ENCODE results near the gene ADH5.
"Not testable (repeated sequence)": the region's sequence is repeated elsewhere in the genome, so short reads cannot be mapped to it uniquely, and the experiment has no call there.

The ADH5 gene

DNA sequence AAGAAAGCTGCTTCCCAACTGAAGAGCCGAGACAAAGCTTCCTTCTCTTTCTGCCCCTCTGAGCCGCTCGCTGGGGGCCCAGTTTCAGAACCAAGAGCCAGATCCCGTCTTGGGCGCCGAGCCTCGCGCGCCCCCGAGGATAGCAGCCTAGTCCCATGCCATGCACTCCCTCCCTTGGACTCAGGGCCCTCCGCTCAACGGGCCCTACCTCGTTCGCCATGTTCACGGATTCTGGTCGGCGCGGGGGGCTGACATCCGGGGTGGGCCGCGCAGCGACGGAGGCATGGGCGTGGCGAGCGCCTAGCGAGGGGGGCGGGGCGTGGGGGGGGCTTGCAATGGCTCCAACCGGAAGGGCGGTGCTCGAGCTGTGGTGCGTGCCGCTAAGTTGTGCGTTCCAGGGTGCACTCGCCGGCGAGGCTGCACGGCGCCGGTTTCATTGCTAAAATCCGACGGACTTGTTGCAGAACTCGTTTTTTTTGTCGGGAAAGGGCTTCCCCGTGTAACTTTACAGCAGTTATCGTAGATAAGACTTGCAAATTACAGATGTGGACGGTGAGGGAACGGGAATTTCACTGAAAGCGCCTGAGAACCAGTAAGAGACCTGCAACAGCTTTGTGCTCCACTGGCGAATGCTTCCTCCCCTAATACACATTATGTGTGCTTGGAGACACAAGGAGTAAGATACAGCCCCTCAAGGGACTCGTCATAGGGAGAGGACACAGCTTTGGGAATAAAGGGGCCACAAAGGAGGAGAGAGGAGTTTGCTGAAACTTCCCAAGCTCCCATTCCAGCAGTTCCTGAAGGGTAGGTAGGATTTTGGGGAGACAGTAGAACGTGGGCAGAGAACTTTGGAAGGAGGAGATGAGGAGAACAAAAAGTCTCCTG, at the start of gene ADH5:
ADH5 (minus strand) TSS at position 308 of the 885 bp plus-strand sequence; CDS start at position 220, 88 bp downstream.
- peak; percentile 82 for DNase-seq

DNA sequence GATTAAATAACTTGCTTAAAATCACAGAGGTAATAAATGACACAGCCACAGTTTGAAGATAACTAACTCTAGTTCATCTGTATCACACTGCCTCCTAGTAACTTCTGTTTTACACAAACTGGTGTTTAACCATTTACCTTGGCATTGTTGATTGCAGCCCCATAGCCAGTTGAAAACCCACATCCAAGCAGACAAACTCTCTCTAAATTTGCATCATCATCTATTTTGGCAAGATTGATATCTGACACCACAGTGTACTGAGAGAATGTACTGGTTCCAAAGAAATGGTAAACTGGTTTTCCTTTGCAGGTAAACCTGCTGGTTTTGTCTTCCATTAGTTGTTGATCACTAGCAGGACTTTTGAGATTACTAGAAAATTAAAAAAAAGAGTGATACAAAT, 47.7 kb upstream of the ADH5 start:
- DNase-seq = no peak

DNA sequence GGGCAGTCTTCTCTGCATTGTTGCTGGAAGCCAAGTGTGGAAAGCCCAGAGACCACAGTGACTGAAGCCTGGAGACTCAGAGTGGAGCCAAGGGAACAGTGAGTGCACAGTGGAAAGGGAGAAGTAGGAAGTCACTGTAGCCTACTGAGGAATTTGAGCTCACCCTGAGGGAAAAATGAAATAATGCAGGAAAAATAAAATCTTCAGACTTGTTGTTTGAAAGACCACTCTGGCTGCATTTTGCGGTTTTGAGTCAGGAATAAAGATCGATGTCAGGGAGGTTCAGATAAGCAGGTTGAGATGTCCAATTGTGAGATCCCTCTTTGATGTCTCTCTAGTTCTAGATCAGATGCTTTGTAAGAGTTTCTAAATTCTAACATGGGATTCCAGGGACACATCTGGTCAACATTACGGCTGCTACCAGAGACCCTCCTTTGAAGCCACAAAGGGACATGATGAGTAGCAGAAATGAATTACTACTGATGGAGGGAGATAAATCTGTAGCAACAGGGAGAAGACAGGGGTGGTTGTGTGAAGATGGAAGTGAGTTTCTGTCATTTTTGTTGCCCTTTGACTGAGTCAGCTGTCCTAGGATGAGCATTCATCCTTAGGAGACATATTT, 47.1 kb upstream of the ADH5 start:
- no peak for DNase-seq

DNA sequence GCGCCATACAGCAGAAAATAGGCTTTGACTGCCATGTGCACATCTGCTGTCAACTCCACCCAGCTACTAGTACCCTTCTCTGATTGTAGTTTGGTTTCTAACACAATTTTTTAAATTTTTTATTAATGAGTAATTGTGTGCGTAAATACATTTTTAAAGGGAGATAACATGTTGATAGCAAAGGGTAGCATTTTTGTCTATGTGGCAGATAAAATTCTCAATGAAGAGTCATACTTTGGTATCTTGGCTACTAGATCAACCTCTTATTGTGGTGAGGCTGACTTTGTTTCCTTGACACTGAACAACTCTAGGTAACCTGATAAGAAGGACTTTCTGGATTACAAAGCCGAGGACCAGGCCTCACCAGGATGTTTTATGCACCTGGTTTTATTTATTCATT, 46.0 kb upstream of the ADH5 start:
- no peak for DNase-seq

DNA sequence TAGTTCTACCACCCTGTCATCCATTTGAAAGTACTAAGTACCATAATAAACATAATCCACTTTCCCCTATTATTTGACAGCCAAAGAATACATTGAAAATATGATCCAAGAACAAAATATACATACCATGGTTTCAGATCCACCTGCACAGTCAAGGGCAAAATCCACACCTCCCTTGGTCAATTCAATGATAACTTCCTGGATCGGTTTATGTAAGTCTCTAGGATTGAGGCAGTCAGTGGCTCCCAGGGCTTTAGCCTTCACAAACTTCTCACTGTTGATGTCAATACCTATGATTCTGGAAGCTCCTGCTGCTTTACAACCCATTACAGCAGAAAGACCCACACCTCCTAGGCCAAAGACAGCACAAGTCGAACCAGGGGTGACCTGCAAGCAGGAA, 42.8 kb upstream of the ADH5 start:
- no peak for DNase-seq

DNA sequence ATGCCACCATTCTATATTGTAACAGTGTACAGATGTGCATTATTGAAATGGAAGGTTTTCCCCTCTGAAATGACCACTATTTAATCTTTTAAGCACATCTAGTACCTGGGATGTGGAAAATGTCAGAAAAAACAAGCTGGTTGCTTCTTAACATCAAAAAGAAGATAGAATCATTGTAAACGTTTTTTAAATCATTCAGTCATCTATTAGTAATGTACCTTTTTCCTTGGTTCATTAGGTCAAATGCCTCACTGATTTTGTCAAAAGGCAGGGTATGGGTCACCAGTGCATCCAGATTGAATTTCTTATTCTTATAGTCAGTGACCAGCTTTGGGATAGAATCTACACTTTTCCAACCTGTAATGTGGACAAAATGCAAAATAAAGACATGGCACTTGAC, 37.8 kb upstream of the ADH5 start:
- DNase-seq = no peak

DNA sequence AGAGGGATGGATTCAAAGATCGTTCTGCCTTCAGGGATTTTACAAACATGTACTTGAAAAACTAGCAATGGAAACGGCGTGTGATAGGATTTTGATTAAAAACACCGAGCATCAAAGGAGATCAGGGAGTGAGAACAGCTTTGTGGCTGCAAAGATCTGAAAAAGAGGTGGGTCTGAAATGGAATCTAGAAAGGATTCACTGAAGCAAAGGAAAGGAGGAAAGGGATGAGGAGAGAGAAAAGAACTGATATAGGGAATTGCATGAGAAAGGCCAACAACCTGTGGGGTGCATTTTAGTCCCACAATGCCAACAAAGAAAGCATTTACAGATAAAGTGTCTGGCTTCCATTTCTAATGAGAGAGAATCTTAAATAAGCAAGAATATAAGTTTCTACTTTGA, 32.4 kb upstream of the ADH5 start:
- DNase-seq = no peak

DNA sequence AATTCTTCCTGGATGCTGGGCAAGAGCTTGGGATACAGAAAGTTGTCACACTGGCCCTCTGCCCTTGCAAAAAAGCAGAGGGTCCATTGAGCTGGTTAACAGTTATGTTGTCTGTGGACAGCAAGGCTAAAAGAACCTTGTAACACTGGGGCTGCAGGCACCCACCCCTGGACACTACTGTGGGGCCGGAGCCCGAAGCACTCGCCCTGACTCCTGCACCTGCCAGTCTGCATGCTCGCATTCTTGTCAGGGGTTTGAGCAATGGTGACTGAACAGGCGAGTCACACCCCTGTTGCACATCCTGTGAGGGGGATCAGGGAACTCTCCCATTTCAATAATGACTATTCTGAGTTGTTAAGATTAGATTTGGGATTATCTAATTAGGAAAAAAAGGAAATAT, 31.9 kb upstream of the ADH5 start:
- DNase-seq = no peak

DNA sequence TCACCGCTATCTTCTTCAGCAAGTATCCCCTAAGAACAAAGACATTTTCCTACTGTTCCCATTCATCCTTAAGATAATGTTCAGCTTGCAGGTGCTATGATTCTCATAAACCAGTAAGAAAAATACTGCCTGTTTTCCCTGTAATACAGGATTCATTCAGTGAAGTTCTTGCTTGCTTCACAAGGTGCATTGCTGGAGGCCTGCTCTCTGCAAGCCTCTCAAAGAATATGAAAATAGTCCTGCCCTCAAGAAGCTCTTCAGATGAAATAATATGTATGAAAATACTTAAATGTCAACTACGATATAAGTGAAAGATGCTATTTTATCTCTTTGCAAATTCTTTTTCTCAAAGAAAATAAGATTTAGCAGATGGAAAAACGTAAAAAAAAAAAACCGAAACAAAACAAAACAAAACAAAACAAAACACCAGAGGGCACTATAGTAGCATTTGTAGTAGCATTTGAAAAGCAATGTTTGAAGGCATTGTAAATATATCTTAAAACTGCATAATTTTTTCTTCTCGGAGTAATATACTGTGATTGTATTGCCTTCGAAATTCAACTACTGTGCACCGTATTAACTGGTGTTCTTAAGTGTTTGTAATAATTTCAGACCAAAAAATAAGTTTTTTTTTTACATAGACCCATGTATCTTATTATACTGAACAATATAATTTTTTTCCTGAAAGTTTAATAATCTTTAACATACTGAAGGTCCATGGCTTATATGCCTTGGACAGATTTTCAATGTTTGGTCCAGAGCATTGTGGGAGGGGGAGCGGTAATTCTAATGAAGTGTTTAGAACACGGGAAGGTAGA, 29.5 kb upstream of the ADH5 start:
- no peak for DNase-seq

DNA sequence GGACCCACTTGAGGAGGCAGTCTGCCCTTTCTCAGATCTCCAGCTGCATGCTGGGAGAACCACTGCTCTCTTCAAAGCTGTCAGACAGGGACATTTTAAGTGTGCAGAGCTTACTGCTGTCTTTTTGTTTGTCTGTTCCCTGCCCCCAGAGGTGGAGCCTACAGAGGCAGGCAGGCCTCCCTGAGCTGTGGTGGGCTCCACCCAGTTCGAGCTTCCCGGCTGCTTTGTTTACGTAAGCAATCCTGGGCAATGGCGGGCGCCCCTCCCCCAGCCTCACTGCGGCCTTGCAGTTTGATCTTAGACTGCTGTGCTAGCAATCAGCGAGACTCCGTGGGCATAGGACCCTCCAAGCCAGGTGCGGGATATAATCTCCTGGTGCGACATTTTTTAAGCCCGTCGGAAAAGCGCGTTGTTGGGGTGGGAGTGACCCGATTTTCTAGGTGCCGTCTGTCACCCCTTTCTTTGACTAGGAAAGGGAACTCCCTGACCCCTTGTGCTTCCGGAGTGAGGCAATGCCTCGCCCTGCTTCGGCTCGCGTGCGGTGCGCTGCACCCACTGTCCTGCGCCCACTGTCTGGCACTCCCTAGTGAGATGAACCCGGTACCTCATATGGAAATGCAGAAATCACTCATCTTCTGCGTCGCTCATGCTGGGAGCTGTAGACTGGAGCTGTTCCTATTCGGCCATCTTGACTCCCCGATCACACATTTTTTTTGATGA, 28.7 kb upstream of the ADH5 start:
- DNase-seq = not testable (repeated sequence)

DNA sequence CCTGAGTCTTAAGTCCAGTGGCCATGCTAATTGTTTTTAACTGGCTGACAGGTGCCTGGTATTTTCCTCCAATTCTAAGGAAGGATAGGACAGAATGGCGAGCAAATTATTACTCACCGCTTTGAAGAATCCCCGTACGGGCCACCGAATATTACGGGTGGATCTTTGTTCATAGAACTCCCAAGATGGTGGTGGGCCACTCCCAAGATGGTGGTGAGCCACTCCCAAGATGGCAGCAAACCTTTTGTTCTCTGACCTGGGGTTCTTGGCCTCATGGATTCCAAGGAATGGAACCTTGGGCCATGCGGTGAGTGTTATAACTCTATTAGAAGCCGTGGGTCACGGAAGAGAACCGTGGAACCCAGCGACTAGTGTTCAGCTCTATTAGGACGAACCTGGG, 20.7 kb upstream of the ADH5 start:
- not testable (repeated sequence) for DNase-seq

DNA sequence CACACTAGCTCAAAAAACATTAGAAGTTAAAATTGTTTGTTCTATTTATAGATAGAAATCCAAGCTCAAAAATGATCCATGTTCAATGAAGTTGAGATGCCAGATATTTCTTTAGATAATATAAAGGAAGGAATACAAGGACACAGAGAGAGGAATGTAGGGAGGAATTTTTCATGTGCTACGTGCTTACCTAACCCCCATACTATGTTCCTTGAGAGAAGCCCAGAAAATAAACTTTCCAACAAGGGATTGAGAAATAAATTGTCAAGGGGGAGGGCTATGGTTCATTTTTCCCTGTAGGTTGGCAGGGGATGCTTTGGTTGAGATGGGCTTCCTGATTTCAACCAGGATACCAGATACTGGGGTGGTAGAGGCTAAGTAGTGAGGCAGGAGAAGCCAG, 15.6 kb upstream of the ADH5 start:
- DNase-seq = no peak

DNA sequence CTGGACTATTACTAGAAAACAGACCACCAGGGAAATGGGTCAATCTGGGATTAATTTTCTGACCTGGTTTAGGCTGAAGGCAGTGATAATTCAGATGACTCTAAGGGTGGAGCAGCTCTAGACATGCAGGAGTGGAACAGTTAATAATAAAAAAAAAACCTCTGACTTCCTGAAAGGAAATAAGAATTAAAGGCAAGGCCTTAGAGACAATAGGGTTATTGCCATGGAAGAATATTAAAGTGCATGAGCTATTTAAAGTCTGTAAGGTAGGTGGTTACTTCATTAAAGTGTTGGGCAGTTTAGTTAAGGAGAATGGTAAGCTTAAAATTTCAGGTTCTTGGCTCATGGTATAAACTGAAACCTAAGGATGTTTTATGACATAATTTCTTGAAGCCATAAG, 14.6 kb upstream of the ADH5 start:
- no peak for DNase-seq

DNA sequence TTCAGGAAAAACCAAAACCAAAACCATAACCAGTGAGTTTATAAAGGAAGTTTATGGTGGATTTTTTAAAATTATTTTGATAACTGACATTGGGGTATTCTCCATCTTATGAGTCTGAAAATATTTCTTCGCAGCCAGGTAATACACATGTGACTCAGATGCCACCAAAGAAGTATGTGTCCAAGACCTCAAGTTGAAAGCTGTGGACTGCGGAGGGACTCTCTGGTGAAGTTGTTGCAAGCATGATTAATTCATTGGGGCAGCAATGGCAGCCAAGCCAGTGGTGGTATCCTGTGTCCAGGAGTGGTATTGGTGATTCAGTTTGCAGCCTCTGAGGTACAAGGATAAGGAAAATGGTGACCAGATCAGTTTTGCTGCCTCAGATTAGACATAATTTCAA, 14.0 kb upstream of the ADH5 start:
- DNase-seq = no peak

DNA sequence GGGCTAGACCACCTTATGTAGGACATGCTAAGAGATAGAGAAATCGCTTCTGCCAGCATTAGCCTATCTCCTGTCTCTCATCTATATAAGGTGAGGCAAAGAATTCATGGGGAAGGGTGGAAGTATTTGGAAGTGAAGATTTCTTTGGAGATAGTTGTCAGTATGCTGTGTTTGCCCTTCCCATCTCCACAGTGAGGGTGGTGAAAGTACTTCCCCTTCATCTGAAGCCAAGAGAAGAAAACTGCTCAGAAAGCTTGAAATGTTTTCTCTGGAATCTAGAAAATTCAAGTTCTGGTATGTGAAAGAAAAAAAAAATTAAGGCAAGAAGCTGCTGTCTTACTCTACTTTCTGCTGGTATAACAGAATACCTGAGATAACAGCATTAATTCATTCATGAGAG, 12.3 kb upstream of the ADH5 start:
- DNase-seq = no peak

DNA sequence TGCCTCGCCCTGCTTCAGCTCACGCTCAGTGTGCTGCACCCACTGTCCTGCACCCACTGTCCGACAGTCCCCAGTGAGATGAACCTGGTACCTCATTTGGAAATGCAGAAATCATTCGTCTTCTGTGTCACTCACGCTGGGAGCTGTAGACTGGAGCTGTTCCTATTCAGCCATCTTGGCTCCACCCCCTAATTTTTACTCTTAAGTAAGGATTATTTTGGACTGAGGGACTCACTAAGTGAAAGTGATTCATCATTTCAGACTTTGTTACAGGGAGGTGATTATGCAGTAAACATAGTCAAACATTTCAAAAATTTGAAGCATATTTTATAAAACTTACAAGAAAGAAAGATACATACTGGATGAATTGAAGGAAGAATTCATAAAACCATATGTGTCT, 11.2 kb upstream of the ADH5 start:
- DNase-seq = not testable (repeated sequence)

DNA sequence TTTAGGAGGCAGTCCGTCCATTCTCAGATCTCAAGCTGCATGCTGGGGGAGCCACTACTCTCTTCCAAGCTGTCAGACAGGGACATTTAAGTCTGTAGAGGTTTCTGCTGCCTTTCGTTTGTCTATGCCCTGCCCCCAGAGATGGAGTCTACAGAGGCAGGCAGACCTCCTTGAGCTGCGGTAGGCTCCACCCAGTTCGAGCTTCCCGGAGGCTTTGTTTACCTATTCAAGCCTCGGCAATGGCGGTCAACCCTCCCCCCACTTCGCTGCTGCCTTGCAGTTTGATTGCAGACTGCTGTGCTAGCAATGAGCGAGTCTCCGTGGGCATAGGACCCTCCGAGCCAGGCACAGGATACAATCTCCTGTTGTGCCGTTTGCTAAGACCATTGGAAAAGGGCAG, 10.7 kb upstream of the ADH5 start:
- no peak for DNase-seq

DNA sequence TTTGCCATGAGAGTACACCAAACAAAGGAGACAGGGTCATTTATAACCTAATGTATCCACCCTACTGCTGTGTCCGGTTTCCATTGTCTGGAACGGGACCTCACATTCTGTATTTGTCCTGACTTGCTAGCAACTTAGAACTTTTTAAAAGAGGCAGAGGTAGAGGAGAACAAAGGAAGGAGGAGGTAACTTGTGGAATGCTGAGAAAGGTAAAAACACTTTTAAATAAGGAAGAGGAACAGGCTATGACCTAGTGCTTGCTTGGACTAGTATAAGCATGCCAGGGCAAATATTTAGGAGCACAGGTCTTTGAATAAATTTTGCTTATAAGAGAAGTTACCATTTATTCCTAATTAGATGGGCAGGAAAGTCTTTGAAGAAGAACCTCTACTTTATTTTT, 3.3 kb upstream of the ADH5 start:
- DNase-seq = not testable (repeated sequence)

DNA sequence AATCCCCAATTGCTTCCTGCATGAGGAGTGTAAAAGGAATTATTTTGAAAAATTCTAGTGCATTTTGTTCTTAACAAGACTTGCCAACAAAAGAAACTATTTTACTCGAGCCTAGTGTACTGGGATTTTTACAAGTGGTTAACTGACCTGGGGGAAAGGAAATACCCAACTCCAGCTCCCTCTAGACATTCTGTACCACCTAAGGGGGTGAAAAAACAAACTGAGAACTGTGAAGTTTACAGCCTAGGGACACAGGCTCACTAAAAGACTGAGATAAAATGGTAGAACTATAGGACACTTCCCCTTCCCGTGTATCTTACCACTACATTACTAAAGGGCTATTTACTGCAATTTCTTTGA, 2.6 kb upstream of the ADH5 start:
- no peak for DNase-seq

DNA sequence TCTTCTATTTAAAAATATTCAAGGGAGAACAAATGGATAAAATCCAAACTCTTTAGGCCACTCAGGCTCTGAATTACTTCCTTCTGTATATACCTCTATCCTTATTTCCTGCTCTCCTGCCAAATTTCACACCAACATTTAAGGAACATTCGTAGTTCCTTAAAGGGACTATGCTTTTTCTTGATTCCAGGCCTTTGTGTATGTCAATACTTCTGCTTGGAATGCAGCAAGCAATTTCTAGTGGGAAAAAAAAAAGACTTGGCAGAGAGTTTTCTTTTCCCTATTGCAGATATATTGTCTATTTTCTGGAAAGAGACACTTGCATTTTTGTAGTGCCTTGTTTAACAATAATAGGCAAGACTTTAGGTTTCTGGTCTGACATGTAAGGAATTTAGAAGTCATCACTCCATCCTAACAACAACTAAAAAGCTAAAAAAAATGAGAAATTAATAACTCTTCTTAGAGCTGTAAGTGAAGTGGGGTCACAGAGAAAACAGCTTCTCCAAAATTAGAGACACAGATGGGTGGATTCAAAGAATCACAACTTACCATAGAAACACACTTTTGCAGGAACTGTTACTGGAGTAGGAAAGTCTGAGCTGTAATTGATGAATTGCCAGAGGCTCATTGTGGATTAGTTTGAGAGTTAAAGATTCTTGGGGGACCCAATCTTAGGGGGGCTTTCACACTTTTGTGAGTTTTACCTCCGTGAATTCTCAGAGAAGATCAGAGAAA, 2.1 kb upstream of the ADH5 start:
- DNase-seq = no peak

DNA sequence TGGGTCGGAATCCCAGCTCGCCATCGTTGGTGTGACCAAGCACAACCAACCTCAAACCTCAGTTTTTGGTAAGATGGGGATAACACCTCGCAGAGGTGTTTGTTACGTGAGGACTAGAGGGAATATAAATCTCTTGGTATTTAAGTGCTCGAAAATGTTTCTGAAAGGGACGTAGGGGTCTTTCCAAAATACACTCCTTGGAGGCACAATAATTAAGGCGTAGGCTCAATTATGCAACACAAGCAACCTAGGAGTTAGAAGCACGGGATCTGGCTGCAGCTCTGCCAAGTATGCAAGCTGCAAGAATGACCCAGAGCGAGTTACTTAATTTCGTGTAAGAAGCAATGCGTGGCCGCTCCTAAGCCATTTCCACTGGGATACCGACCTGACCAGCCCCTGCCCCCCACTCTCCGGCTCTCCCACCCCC, 552 bp downstream of the ADH5 start:
- no peak for DNase-seq

DNA sequence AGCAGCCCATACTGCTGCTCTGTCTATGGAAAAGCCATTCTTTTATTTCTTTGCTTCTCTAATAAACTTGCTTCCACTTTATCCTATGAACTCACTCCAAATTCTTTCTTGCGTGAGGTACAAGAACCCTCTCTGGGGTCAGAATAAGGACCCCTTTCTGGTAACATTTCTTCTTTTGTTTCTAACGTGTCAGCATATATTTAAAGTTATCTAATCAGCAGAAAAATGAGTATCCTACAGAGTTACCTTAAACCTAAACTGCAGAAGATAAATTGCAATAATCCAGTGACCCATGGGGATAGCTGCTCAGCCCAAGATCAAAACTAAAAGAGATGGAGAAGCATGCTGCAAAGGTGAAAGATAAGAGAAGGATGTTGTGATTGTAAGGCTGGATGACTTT, 4.0 kb downstream of the ADH5 start:
- DNase-seq = no peak

Data from NCI-H1092 (cell line).